ENCODE results near the gene ADGRL4.

Gene ADGRL4

GRCh38 chr1:79041666-79042065 is 35.1 kb upstream of the ADGRL4 start:
- no peak for TF ChIP-seq CTCF (IDR thresholded peaks at IDR 0.05)

- TF ChIP-seq CTCF (IDR thresholded peaks at IDR 0.05), result no peak
Observed at GRCh38 chr1:79040424-79041082, 34.0 kb upstream of the ADGRL4 start.

GRCh38 chr1:79037085-79037484 is 30.6 kb upstream of the ADGRL4 start:
- no peak for TF ChIP-seq CTCF (IDR thresholded peaks at IDR 0.05)

GRCh38 chr1:79012500-79012899 is 6.0 kb upstream of the ADGRL4 start:
- no peak for TF ChIP-seq CTCF (IDR thresholded peaks at IDR 0.05)

GRCh38 chr1:79010589-79010988 is 4.1 kb upstream of the ADGRL4 start:
- TF ChIP-seq CTCF (IDR thresholded peaks at IDR 0.05), result no peak

- TF ChIP-seq CTCF (IDR thresholded peaks at IDR 0.05), result no peak
Observed at GRCh38 chr1:79005945-79006344, 585 bp downstream of the ADGRL4 start.

GRCh38 chr1:79004916-79005315 is 1.6 kb downstream of the ADGRL4 start:
- TF ChIP-seq CTCF (IDR thresholded peaks at IDR 0.05), result no peak

GRCh38 chr1:78996791-78997190 is 9.7 kb downstream of the ADGRL4 start:
- TF ChIP-seq CTCF (IDR thresholded peaks at IDR 0.05), result no peak
